Vagina (tissue), 2 donors: ENCODE measurements around the gene NOL4L.

Experiments used
- POLR2A ChIP-seq, 2 donors: fragments of 450-650 bp; IDR thresholded peaks; one replicate each; pipeline ENCODE4 v1.6.1; 2017; ENCODE audit warnings: antibody characterized with exemption in 2 of 2, mild to moderate bottlenecking in 2 of 2, moderate library complexity in 2 of 2
- POLR2AphosphoS5 ChIP-seq, 2 donors: sonication (generic); formaldehyde crosslinking; IDR thresholded peaks; one replicate each; pipeline ENCODE4 v1.9.0; 2017; ENCODE audit warnings: antibody characterized with exemption in 2 of 2, mild to moderate bottlenecking in 2 of 2, low read depth in 1 of 2; ENCODE audit not compliant: insufficient read depth in 1 of 2
- TF ChIP-seq, protein P1 (sequence below), 3 experiments: fragments of 450-650 bp in 2 of 3; fragments of 200-600 bp in 1 of 3; sonication (generic) in 1 of 3; IDR thresholded peaks; one replicate each; pipeline ENCODE4 v1.5.1; 2017 to 2019; ENCODE audit warnings: antibody characterized with exemption in 3 of 3, mild to moderate bottlenecking in 2 of 3, moderate library complexity in 2 of 3

DNA sequence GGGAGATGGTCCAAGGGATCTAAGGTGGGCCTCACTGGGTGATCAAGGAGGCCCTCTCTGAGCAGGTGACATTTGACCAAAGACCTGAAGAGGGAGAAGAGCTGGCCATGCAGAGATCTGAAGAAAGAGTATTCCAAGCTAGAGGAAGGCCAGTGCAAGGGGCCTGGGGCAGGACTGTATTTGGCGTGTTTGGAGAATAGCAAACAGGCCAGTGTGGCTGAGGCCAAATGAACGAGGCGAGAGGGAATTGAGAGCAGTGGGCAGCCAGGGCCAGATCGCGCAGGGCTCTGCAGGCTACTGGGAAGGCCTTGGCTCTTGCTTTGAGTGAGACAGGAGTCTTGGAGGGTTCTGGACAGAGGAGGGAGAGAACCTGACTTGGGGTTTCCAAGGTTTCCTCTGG, 9.3 kb downstream of the NOL4L start:
- TF ChIP-seq, protein P1, sequence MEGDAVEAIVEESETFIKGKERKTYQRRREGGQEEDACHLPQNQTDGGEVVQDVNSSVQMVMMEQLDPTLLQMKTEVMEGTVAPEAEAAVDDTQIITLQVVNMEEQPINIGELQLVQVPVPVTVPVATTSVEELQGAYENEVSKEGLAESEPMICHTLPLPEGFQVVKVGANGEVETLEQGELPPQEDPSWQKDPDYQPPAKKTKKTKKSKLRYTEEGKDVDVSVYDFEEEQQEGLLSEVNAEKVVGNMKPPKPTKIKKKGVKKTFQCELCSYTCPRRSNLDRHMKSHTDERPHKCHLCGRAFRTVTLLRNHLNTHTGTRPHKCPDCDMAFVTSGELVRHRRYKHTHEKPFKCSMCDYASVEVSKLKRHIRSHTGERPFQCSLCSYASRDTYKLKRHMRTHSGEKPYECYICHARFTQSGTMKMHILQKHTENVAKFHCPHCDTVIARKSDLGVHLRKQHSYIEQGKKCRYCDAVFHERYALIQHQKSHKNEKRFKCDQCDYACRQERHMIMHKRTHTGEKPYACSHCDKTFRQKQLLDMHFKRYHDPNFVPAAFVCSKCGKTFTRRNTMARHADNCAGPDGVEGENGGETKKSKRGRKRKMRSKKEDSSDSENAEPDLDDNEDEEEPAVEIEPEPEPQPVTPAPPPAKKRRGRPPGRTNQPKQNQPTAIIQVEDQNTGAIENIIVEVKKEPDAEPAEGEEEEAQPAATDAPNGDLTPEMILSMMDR (IDR thresholded peaks at IDR 0.05): no peak
- no peak for TF ChIP-seq POLR2A (IDR thresholded peaks at IDR 0.05)
- TF ChIP-seq POLR2AphosphoS5 (IDR thresholded peaks at IDR 0.05; ENCODE audit: insufficient read depth in 1 of 2, low read depth in 1 of 2): no peak
